ENCODE results near the gene C10orf67.

The C10orf67 gene

GRCh38 chr10:23174977-23175512, 169.6 kb downstream of the C10orf67 start:
- H3K4me3 ChIP-seq (ENCODE audit: low read depth, low read length): no peak overlapping the region

DNA sequence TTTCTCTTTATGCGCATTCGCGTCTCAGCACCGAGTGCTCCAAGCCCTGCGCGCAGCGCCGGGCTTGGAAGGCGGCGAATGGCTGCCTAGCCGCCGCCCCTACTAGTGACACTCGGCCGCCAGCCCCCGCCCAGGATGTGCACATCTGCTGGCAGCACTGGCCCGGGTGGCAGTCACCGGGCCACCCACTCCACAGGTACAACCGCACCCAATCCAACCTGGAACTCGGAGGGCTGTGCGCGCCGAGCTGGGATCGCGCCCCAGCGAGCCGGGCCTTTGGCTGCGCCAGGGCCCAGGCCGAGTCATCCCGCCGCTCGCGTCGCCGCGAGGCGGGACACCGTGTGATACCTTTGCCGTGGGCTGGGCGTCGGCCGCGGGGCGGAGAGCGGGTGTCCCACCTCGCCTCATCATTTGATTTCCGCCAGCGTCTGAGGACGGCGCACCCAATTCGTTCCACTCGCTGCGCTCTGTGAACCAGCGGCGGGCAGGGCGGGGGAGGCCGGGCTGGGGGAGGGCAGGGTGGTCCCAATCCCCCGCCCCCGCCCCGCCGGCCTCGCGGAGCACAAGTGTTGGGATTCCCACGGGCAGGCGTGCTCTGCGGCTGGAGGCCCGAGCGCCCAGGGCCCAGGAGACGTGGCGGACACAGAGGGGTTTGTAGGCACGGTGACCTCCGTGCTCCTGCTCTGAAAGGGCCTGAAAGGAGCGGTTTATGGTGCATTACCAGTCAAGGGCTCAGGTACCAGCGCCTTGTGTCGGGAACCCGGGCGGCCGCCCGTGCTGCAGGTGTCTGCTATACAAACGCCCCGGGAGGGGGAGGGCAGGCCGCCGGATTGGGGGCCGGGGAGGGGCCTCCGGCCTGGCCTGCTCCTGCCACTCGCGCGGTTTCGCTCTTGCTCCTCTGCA, 170.3 kb downstream of the C10orf67 start:
- DNase-seq (ENCODE audit: low read depth): no peak
- no peak overlapping the region for H3K4me3 ChIP-seq (ENCODE audit: low read depth, low read length)

More at GRCh38 chr10:23174977-23175512, 169.6 kb downstream of the C10orf67 start:
- TF ChIP-seq MYC (IDR thresholded peaks at IDR 0.05; ENCODE audit: low read depth, low read length) (no peak), POLR2A (IDR thresholded peaks at IDR 0.05; ENCODE audit: extremely low read depth, insufficient read length) (no peak), CTCF (IDR thresholded peaks at IDR 0.05; ENCODE audit: low read depth, low read length) (no peak)
- TF ChIP-seq, protein P1, sequence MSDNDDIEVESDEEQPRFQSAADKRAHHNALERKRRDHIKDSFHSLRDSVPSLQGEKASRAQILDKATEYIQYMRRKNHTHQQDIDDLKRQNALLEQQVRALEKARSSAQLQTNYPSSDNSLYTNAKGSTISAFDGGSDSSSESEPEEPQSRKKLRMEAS (IDR thresholded peaks at IDR 0.05; ENCODE audit: low read depth, low read length): no peak
- DNase-seq (ENCODE audit: low read depth): no peak

GRCh38 chr10:23173214-23174073, 171.2 kb downstream of the C10orf67 start:
- TF ChIP-seq, protein P1 (IDR thresholded peaks at IDR 0.05; ENCODE audit: low read depth, low read length): no peak
- no peak for TF ChIP-seq MYC (IDR thresholded peaks at IDR 0.05; ENCODE audit: low read depth, low read length)
- no peak for TF ChIP-seq POLR2A (IDR thresholded peaks at IDR 0.05; ENCODE audit: extremely low read depth, insufficient read length)
- no peak for TF ChIP-seq CTCF (IDR thresholded peaks at IDR 0.05; ENCODE audit: low read depth, low read length)
- DNase-seq (ENCODE audit: low read depth): no peak
- H3K4me3 ChIP-seq (ENCODE audit: low read depth, low read length): no peak overlapping the region

More for the DNA sequence above, 170.3 kb downstream of the C10orf67 start:
- TF ChIP-seq MYC (IDR thresholded peaks at IDR 0.05; ENCODE audit: low read depth, low read length) (no peak), POLR2A (IDR thresholded peaks at IDR 0.05; ENCODE audit: extremely low read depth, insufficient read length) (no peak), CTCF (IDR thresholded peaks at IDR 0.05; ENCODE audit: low read depth, low read length) (no peak)
- TF ChIP-seq, protein P1 (IDR thresholded peaks at IDR 0.05; ENCODE audit: low read depth, low read length): no peak

DNA sequence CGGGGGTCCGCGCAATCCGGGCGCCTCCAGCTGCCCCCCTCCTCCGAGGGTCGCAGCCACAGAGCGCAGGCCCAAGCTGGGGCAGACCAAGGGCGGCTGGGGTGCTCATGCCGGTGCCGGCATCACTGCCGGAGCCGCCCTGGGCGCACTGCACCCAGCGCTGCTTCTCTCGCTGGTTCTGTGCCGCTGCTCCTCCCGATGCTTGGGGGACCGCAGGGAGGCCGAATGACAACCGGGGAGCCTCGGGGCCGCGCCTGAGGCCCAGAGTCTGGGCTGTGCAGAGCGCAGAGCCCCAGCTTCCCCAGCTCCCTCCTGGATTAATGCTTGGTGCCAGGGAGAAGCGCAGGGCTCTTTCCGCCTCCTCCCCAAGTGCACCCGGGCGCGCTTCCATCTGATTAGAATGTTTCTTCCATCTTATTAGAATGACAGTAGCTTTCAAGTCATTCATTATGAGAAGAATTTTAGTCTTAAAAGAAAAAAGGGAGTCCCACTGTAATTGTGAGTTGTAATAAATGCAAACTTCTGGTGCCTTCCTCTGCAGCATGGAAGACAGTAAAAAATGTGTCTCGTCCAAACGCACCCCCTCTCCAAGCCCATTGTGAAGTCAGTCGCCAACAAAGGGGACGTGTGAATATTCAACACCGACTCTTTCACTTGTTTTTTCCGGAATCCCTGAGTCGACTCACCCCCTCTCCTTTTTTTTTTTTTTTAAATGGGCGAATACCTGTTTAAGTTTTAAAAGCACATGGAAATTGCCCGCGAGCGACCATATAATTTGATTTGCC, 172.0 kb downstream of the C10orf67 start:
- TF ChIP-seq CTCF (IDR thresholded peaks at IDR 0.05; ENCODE audit: low read depth, low read length) (no peak), MYC (IDR thresholded peaks at IDR 0.05; ENCODE audit: low read depth, low read length) (no peak), POLR2A (IDR thresholded peaks at IDR 0.05; ENCODE audit: extremely low read depth, insufficient read length) (no peak)
- TF ChIP-seq, protein P1 (IDR thresholded peaks at IDR 0.05; ENCODE audit: low read depth, low read length): no peak
- H3K4me3 ChIP-seq (ENCODE audit: low read depth, low read length): no peak overlapping the region
- DNase-seq (ENCODE audit: low read depth): no peak

Measured in NB4 (cell line).